B cell (primary cell): ENCODE data around the gene HPDL. TPM values are rescaled to one million over a fixed set of nuclear protein-coding genes. Genes with fewer than 3 reads are reported as not detected.
A peak's percentile ranks its signal among the peaks of the same experiment; 100 is the strongest.

Experiments
- ATAC-seq: fragments of 200-7000 bp; cut with Tn5 transposase; one replicate; pipeline ENCODE4 v1.10.0; 2021; ENCODE audit warnings: low read depth, mild to moderate bottlenecking, moderate number of reproducible peaks, moderate library complexity
- CTCF ChIA-PET: fragments of 350-600 bp; sonication (Branson Sonifier 250); formaldehyde crosslinking; loops from one replicate; lab custom pipeline; 2021; ENCODE audit warnings: antibody characterized with exemption, inconsistent platforms; lab: Charles Lee
- POLR2A ChIA-PET: fragments of 350-600 bp; sonication (Branson Sonifier 250); formaldehyde crosslinking; loops from one replicate; lab custom pipeline; 2021; ENCODE audit warnings: antibody characterized with exemption; lab: Charles Lee
- DNase-seq: peaks from one replicate; pipeline ENCODE4 v3.0.0; 2013
- H2AFZ ChIP-seq: 2 replicates; pipeline ENCODE4 v1.6.1; 2012; ENCODE audit warnings: mild to moderate bottlenecking, low read depth, low read length; ENCODE audit not compliant: insufficient read depth, poor library complexity, severe bottlenecking
- H3K27ac ChIP-seq, 2 donors: 1 replicate in 1 of 2; 2 replicates in 1 of 2; pipeline ENCODE4 v1.5.1; 2012 to 2013; ENCODE audit warnings: low read length in 2 of 2, mild to moderate bottlenecking in 2 of 2, moderate library complexity in 1 of 2
- H3K27me3 ChIP-seq, 4 experiments: fragments of 200-600 bp in 1 of 4; sonication (generic) in 1 of 4; replicated peaks in 1 of 4; 1 replicate in 2 of 4; 2 replicates in 2 of 4; pipeline versions ENCODE4 v1.6.1 to v1.7.0; 2013 to 2016; ENCODE audit warnings: low read length in 3 of 4, mild to moderate bottlenecking in 2 of 4, mixed read lengths in 1 of 4, moderate library complexity in 1 of 4; ENCODE audit not compliant: insufficient read depth in 4 of 4, control insufficient read depth in 3 of 4; ENCODE audit errors: control extremely low read depth in 1 of 4
- H3K36me3 ChIP-seq, 2 experiments: replicated peaks in 1 of 2; 1 replicate in 1 of 2; 2 replicates in 1 of 2; pipeline versions ENCODE4 v1.6.1 to v1.7.1; 2013; ENCODE audit warnings: low read length in 1 of 2; ENCODE audit not compliant: insufficient read depth in 2 of 2, control insufficient read depth in 1 of 2; ENCODE audit errors: control extremely low read depth in 1 of 2, extremely low read depth in 1 of 2
- H3K4me1 ChIP-seq, 2 donors: fragments of 200-600 bp in 1 of 2; sonication (generic) in 1 of 2; 1 replicate in 1 of 2; 2 replicates in 1 of 2; pipeline versions ENCODE4 v1.5.1 to v1.6.1; 2013 to 2017; ENCODE audit warnings: low read length in 2 of 2; ENCODE audit not compliant: control insufficient read depth in 2 of 2, insufficient read depth in 2 of 2
- H3K4me2 ChIP-seq: replicated peaks from 2 replicates; pipeline ENCODE3; 2012; ENCODE audit warnings: mild to moderate bottlenecking, low read depth, low read length; ENCODE audit not compliant: poor library complexity, severe bottlenecking
- H3K4me3 ChIP-seq, 5 experiments: fragments of 200-600 bp in 1 of 5; sonication (generic) in 1 of 5; 1 replicate in 3 of 5; 2 replicates in 2 of 5; pipeline versions ENCODE4 v1.5.1 to v1.7.0; 2011 to 2016; ENCODE audit warnings: low read length in 4 of 5, mild to moderate bottlenecking in 4 of 5, low read depth in 2 of 5, control low read depth in 1 of 5, moderate library complexity in 1 of 5; ENCODE audit not compliant: insufficient read depth in 1 of 5; ENCODE audit errors: control extremely low read depth in 1 of 5, extremely low read depth in 1 of 5
- H3K79me2 ChIP-seq: fragments of 200-600 bp; sonication (generic); one replicate; pipeline ENCODE4 v1.6.0; 2016; ENCODE audit warnings: low read length; ENCODE audit not compliant: control insufficient read depth, insufficient read depth
- H3K9ac ChIP-seq: fragments of 200-600 bp; sonication (generic); 2 replicates; pipeline ENCODE4 v1.6.1; 2017; ENCODE audit warnings: mild to moderate bottlenecking, low read length, moderate library complexity
- H3K9me3 ChIP-seq, 3 donors: one replicate each; pipeline versions ENCODE4 v1.6.1 to v1.7.1; 2013; ENCODE audit warnings: low read length in 2 of 3; ENCODE audit not compliant: control insufficient read depth in 2 of 3, insufficient read depth in 1 of 3; ENCODE audit errors: control extremely low read depth in 1 of 3
- H4K20me1 ChIP-seq: 2 replicates; pipeline ENCODE4 v1.6.0; 2012; ENCODE audit warnings: mild to moderate bottlenecking, low read length; ENCODE audit not compliant: insufficient read depth, control insufficient read depth, poor library complexity, severe bottlenecking
- H3K27ac Mint-ChIP-seq: one replicate; pipeline ENCODE4 v1.8.0; 2021; ENCODE audit warnings: mixed read lengths
- H3K27me3 Mint-ChIP-seq: one replicate; pipeline ENCODE4 v1.8.0; 2021; ENCODE audit warnings: mixed read lengths
- H3K4me1 Mint-ChIP-seq: one replicate; pipeline ENCODE4 v1.8.0; 2021; ENCODE audit warnings: mixed read lengths
- H3K4me3 Mint-ChIP-seq: one replicate; pipeline ENCODE4 v1.8.0; 2021; ENCODE audit warnings: mixed read lengths
- H3K9me3 Mint-ChIP-seq: one replicate; pipeline ENCODE4 v1.8.0; 2022; ENCODE audit warnings: mixed read lengths; ENCODE audit not compliant: insufficient read depth
- EZH2 ChIP-seq: IDR thresholded peaks from 2 replicates; pipeline ENCODE4 v1.6.1; 2012; ENCODE audit warnings: borderline replicate concordance, low read depth, mild to moderate bottlenecking, moderate library complexity, low read length; ENCODE audit not compliant: insufficient read depth, poor library complexity, severe bottlenecking
- WGBS: methylation state at CpG from one replicate; pipeline ENCODE4 v1.1.5; 2013; ENCODE audit warnings: missing lambda C conversion rate; ENCODE audit not compliant: insufficient coverage; 5-methylcytosine and 5-hydroxymethylcytosine counted together
- intact Hi-C: fragments of 100-400 bp; cut with micrococcal nuclease; formaldehyde crosslinking; loops from one replicate; pipeline ENCODE4 v1.10.0; 2022
- polyA plus RNA-seq: library from polyadenylated mRNA; depleted of rRNA; stranded (reverse); fragments of >200 nt; gene quantifications from 2 replicates; pipeline ENCODE4 v1.2.3, GENCODE V29; 2012
- total RNA-seq, 2 donors: library from RNA; stranded (reverse); fragments of 120-200 nt in 1 of 2; gene quantifications; 1 replicate in 1 of 2; 2 replicates in 1 of 2; pipeline versions ENCODE4 v1.2.3 to v1.2.4, GENCODE V29; 2013 to 2022
- TF ChIP-seq, protein P1 (sequence below): fragments of 200-600 bp; IDR thresholded peaks from one replicate; pipeline ENCODE4 v1.8.0; 2022; ENCODE audit warnings: antibody characterized with exemption, mild to moderate bottlenecking

The HPDL gene
- total and polyA plus RNA-seq, 2 donors (not counting 1 experiment from before 2014, with no cell fraction given): 0.67 to 0.79 TPM

DNA sequence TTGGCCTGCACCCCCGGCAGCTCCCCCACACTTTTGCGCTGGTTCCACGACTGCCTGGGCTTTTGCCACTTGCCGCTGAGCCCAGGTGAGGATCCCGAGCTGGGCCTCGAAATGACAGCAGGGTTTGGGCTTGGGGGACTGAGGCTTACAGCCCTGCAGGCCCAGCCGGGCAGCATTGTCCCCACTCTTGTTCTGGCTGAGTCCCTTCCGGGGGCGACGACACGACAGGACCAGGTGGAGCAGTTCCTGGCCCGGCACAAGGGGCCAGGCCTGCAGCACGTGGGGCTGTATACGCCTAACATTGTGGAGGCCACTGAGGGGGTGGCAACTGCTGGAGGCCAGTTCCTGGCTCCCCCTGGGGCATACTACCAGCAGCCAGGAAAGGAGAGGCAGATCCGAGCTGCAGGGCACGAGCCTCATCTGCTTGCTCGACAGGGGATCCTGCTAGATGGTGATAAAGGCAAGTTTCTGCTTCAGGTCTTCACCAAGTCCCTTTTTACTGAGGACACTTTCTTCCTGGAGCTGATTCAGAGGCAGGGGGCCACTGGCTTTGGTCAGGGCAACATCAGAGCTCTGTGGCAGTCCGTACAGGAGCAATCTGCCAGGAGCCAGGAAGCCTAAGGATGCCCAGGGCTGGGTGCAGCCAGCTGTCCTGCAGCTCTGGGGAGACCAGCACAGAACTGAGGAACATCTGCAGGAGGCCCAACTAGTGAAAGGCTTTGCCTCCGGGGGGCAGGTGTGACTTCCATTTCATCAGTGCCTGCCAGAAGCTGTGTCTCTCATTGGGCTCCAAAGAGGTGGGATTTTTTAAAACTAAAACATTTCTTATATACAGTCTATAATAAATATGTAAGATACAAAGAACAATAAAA is 1.2 kb downstream of the HPDL start:
- H3K4me1 Mint-ChIP-seq: peaks cover 13% of the 10 kb centered on the region
- no peaks in the 10 kb centered on the region for H4K20me1 ChIP-seq
- TF ChIP-seq, protein P1, sequence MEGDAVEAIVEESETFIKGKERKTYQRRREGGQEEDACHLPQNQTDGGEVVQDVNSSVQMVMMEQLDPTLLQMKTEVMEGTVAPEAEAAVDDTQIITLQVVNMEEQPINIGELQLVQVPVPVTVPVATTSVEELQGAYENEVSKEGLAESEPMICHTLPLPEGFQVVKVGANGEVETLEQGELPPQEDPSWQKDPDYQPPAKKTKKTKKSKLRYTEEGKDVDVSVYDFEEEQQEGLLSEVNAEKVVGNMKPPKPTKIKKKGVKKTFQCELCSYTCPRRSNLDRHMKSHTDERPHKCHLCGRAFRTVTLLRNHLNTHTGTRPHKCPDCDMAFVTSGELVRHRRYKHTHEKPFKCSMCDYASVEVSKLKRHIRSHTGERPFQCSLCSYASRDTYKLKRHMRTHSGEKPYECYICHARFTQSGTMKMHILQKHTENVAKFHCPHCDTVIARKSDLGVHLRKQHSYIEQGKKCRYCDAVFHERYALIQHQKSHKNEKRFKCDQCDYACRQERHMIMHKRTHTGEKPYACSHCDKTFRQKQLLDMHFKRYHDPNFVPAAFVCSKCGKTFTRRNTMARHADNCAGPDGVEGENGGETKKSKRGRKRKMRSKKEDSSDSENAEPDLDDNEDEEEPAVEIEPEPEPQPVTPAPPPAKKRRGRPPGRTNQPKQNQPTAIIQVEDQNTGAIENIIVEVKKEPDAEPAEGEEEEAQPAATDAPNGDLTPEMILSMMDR: no peak
- no peak for TF ChIP-seq EZH2
- H3K9ac ChIP-seq: peak overlapping the region; percentile 69
- peak overlapping the region; percentile 15 for H3K27ac Mint-ChIP-seq
- intact Hi-C loops: loop anchor here (5.0 kb wide), 1 partner anchor 474 kb away; the partner anchor contains the start of gene MAST2
- no peak overlapping the region for H3K27ac ChIP-seq
- H3K27me3 Mint-ChIP-seq: no peaks in the 10 kb centered on the region
- no peaks in the 10 kb centered on the region for H3K79me2 ChIP-seq
- H3K27me3 ChIP-seq: peaks cover 0 to 5% (median 2%) of the 10 kb centered on the region in 4 experiments
- H3K4me3 Mint-ChIP-seq: peak overlapping the region; percentile 89
- H3K9me3 ChIP-seq: no peaks in the 10 kb centered on the region
- no peak for ATAC-seq
- peak overlapping the region; percentile 95 for H2AFZ ChIP-seq
- no peaks in the 10 kb centered on the region for H3K9me3 Mint-ChIP-seq
- H3K4me3 ChIP-seq: peak overlapping the region in 4 of 5 experiments; percentile 54 to 70 (median 64)
- peaks cover 0 to 24% of the 10 kb centered on the region in 2 experiments for H3K36me3 ChIP-seq
- peaks cover 8 to 20% of the 10 kb centered on the region in 2 donors for H3K4me1 ChIP-seq
- POLR2A ChIA-PET: interaction anchor here (0.8 to 4.1 kb wide), 4 partner anchors 12 to 24 kb away, joined by 3 to 18 read pairs (median 6); partner anchors contain the start of genes MUTYH and TOE1
- DNase-seq: peak; percentile 20
- CTCF ChIA-PET: interaction anchor here (0.9 to 2.0 kb wide), 2 partner anchors 18 to 24 kb away, joined by 3 to 7 read pairs; no protein-coding TSS in a partner anchor
- 70% methylated on average over 18 of the region's 19 CpGs for WGBS
- H3K4me2 ChIP-seq: peak overlapping the region; percentile 93
